ENCODE results near the gene SLC25A6.
"Not testable (repeated sequence)": the region's sequence is repeated elsewhere in the genome, so short reads cannot be mapped to it uniquely, and the experiment has no call there.

Gene SLC25A6

GRCh38 chrX:1351981-1352714, 39.8 kb downstream of the SLC25A6 start:
- no peak for DNase-seq

- not testable (repeated sequence) for DNase-seq
Measured at GRCh38 chrX:1349606-1350005, 42.3 kb downstream of the SLC25A6 start.

- DNase-seq = no peak
Measured at GRCh38 chrX:1341545-1342184, 50.2 kb downstream of the SLC25A6 start.

GRCh38 chrX:1336948-1337779, 54.7 kb downstream of the SLC25A6 start:
- DNase-seq = no peak

- DNase-seq = no peak
Measured at GRCh38 chrX:1336331-1336943, 55.5 kb downstream of the SLC25A6 start, which contains the start of gene IL3RA. IL3RA (plus strand) TSS chrX:1336785; CDS start chrX:1341766, 4,981 bp downstream.
